HG02763 (cell line): Measurements from ENCODE around the gene OR6C74.

Experiments used
- ATAC-seq: cut with Tn5 transposase; IDR thresholded peaks from one replicate; pipeline ENCODE4 v1.9.1; 2021; ENCODE audit warnings: mild to moderate bottlenecking, moderate library complexity; ENCODE audit not compliant: unreplicated experiment

Gene OR6C74

GRCh38 chr12:55244309-55244708 is at the start of gene OR6C74:
Gene OR6C74 (plus strand): TSS chr12:55244609. CDS start chr12:55247288, 2,679 bp downstream.
- no peak for ATAC-seq

DNA sequence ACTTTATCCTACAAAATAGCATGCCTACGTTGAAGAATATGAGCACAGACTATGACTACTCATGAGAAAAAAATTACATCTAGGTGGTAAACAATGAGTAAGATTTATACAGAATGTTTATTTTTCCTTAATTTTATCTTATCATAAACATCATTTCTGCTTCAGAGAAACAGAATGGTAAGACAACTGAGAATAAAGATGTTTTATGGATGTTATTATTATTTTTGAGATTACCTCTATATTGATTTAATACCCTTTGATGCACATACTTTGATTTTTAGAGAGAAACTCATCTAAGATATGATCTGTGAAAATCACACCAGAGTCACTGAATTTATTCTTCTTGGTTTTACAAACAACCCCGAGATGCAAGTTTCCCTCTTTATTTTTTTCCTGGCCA is 23.7 kb upstream of the OR6C74 start, which contains the start of gene OR10A7:
Gene OR10A7, plus strand, starts transcription at position 301 of the 400 bp plus-strand sequence. Its CDS starts 0 bp downstream, at position 301.
- ATAC-seq = no peak

DNA sequence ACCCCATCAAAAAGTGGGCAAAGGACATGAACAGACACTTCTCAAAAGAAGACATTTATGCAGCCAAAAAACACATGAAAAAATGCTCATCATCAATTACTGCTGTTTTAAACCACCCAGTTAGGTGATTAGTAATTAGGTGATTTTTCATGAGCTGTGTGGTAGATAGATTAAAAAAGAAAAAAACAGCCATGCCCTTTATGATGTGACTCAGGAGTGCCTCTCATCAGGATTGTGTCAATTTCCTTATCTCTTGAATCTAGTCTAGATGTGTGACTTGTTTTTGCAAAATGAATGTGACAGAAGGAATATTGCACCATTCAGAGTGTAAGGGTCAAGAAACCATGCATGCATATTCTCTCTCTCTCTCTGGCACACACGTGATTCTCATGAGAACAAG is 17.9 kb upstream of the OR6C74 start:
- no peak for ATAC-seq

DNA sequence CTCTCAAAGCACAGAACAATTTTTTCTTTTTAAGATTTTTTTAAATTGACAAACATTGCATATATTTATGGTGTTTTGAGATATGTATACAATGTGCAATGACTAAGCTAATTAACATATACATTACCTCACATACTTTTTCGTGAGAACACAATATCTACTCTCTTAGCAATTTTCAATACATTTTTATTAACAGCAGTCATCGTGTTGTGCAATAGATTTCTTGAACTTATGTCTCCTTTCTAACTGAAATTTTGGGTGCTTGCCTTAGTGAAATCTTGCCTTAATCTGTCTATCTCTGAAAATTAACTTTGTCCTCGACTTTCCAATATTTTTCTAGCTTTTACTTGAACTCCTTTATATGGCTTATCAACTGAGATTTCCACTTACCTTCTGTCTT is 16.8 kb upstream of the OR6C74 start:
- no peak for ATAC-seq

DNA sequence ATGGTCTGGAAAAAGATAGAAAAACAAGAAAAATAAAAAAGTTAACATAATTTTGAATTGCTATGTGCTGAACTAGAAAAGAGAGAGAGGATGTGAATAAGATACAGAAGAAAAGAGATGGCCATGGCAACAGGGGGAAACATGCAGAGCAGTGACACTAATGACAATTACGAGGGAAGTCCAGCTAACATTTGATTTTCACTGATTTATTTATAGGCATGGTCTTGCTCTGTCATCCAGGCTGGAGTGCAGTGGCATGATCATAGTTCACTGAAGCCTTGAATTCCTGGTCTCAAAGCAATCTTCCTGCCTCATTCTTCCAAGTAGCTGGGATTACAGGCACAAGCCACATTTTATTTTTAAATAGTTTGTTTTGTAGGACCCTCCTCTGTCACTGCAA is 1.8 kb downstream of the OR6C74 start:
- ATAC-seq = no peak

- ATAC-seq = no peak
These were observed 6.5 kb downstream of the OR6C74 start for GRCh38 chr12:55250944-55251343.

DNA sequence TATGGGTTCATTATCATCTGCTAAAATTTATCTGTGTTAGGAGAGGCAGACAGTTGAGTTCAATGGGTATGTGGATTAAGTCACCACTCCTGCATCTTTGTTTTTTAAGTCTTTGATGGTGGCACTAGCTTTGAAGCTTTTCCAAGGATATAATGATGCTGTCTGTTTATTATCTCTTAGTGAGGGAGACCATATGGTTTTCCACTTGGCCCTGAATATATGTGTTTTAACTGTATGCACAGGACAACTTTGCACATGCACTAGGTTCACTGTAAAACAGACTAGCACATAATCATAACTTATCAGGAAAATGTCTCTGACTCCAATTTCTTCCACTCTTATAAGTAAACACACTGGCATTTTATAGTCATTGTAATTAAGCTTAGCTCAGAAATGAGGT is 8.9 kb downstream of the OR6C74 start:
- no peak for ATAC-seq

- ATAC-seq = no peak
These were observed 12.4 kb downstream of the OR6C74 start for GRCh38 chr12:55256831-55257230.

DNA sequence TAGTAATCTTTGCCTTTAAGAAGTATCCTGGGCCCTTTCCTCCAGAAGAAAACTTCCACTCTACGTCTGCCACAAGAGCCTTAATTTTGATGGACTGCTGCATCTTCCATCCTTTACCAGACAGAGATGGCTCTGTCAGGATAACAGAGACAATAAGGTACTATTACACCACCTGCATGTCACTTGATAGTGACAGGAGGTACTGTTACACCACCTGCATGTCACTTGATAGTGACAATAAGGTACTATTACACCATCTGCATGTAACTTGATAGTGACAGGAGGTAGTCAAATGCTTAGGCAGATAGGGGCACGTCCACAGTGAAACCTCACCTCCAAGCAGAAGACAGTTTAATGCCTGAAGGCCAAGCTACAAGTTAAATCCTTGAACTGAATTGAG is 13.9 kb downstream of the OR6C74 start:
- ATAC-seq = no peak

DNA sequence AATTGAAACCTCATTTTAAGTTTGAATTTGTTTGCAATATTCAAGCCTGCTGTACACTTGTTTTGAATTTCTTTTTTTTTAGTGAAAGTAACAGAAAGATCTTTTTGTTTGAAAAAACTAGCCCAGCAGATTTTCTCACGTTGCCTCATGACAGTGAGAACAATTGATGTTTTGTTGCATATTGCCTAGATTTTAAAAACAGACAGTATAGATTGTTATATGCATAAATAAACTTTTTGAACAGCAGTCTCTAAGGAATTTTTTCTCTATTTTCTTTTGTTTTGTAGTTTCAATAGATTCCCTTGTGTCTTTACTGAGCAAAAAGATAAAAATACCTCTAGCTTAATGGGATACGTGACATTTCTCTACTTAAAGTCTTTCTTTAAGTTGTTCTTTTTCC is 36.6 kb downstream of the OR6C74 start:
- ATAC-seq = no peak

GRCh38 chr12:55289999-55290398 is 45.6 kb downstream of the OR6C74 start:
- no peak for ATAC-seq
